ENCODE measurements around the gene ZFP42.

The ZFP42 gene

GRCh38 chr4:187999406-187999932 lies 3.9 kb downstream of the ZFP42 start:
- no peak overlapping the region for H3K27ac ChIP-seq (ENCODE audit: low read depth, low read length)
- peaks cover 57% of the 10 kb centered on the region; the same call in 1 of the 2 replicates for H3K36me3 ChIP-seq (ENCODE audit: control insufficient read depth, insufficient read depth, low read length)
- no peaks in the 10 kb centered on the region for H3K9me3 ChIP-seq (ENCODE audit: control insufficient read depth, insufficient read depth, low read depth, low read length)
- H3K4me1 ChIP-seq (ENCODE audit: control insufficient read depth, insufficient read depth, low read length) = peaks cover 10% of the 10 kb centered on the region; the same call in 1 of the 2 replicates
- no peaks in the 10 kb centered on the region for H3K27me3 ChIP-seq (ENCODE audit: control insufficient read depth, insufficient read depth, low read length)
- no peak overlapping the region for H3K9ac ChIP-seq (ENCODE audit: low read length)
- peak overlapping the region; percentile 8; the same call in 1 of the 2 replicates for H3K4me3 ChIP-seq (ENCODE audit: low read depth, low read length)

GRCh38 chr4:188002323-188002722 lies 6.8 kb downstream of the ZFP42 start:
- Histone ChIP-seq H3K9me3 (ENCODE audit: control insufficient read depth, insufficient read depth, low read depth, low read length) (no peaks in the 10 kb centered on the region), H3K4me3 (ENCODE audit: low read depth, low read length) (no peak overlapping the region), H3K4me1 (ENCODE audit: control insufficient read depth, insufficient read depth, low read length) (peaks cover 10% of the 10 kb centered on the region; the same call in 1 of the 2 replicates), H3K27me3 (ENCODE audit: control insufficient read depth, insufficient read depth, low read length) (no peaks in the 10 kb centered on the region), H3K27ac (ENCODE audit: low read depth, low read length) (no peak overlapping the region), H3K36me3 (ENCODE audit: control insufficient read depth, insufficient read depth, low read length) (peaks cover 69% of the 10 kb centered on the region; the same call in 1 of the 2 replicates), H3K9ac (ENCODE audit: low read length) (no peak overlapping the region)

GRCh38 chr4:188002751-188003150 lies 7.2 kb downstream of the ZFP42 start:
- Histone ChIP-seq H3K4me3 (ENCODE audit: low read depth, low read length) (no peak overlapping the region), H3K4me1 (ENCODE audit: control insufficient read depth, insufficient read depth, low read length) (peaks cover 10% of the 10 kb centered on the region; the same call in 1 of the 2 replicates), H3K27me3 (ENCODE audit: control insufficient read depth, insufficient read depth, low read length) (no peaks in the 10 kb centered on the region), H3K9me3 (ENCODE audit: control insufficient read depth, insufficient read depth, low read depth, low read length) (no peaks in the 10 kb centered on the region), H3K27ac (ENCODE audit: low read depth, low read length) (no peak overlapping the region), H3K9ac (ENCODE audit: low read length) (no peak overlapping the region), H3K36me3 (ENCODE audit: control insufficient read depth, insufficient read depth, low read length) (peaks cover 69% of the 10 kb centered on the region; the same call in 1 of the 2 replicates)

- Histone ChIP-seq H3K9me3 (ENCODE audit: control insufficient read depth, insufficient read depth, low read depth, low read length) (no peaks in the 10 kb centered on the region), H3K4me1 (ENCODE audit: control insufficient read depth, insufficient read depth, low read length) (no peaks in the 10 kb centered on the region; the same call in 1 of the 2 replicates), H3K27me3 (ENCODE audit: control insufficient read depth, insufficient read depth, low read length) (no peaks in the 10 kb centered on the region), H3K27ac (ENCODE audit: low read depth, low read length) (no peak overlapping the region), H3K9ac (ENCODE audit: low read length) (no peak overlapping the region), H3K4me3 (ENCODE audit: low read depth, low read length) (no peak overlapping the region), H3K36me3 (ENCODE audit: control insufficient read depth, insufficient read depth, low read length) (peaks cover 46% of the 10 kb centered on the region; the same call in 1 of the 2 replicates)
Observed at GRCh38 chr4:188005561-188005960, 10.0 kb downstream of the ZFP42 start.

GRCh38 chr4:188006285-188006848 lies 10.8 kb downstream of the ZFP42 start:
- H3K36me3 ChIP-seq (ENCODE audit: control insufficient read depth, insufficient read depth, low read length) = peaks cover 43% of the 10 kb centered on the region; the same call in 1 of the 2 replicates

GRCh38 chr4:188008377-188008776 lies 12.8 kb downstream of the ZFP42 start:
- no peak overlapping the region for H3K9ac ChIP-seq (ENCODE audit: low read length)
- no peaks in the 10 kb centered on the region for H3K27me3 ChIP-seq (ENCODE audit: control insufficient read depth, insufficient read depth, low read length)

More at GRCh38 chr4:188006285-188006848, 10.8 kb downstream of the ZFP42 start:
- no peak overlapping the region for H3K27ac ChIP-seq (ENCODE audit: low read depth, low read length)
- no peak overlapping the region for H3K4me3 ChIP-seq (ENCODE audit: low read depth, low read length)
- no peaks in the 10 kb centered on the region; the same call in 1 of the 2 replicates for H3K4me1 ChIP-seq (ENCODE audit: control insufficient read depth, insufficient read depth, low read length)
- no peaks in the 10 kb centered on the region for H3K9me3 ChIP-seq (ENCODE audit: control insufficient read depth, insufficient read depth, low read depth, low read length)
- H3K9ac ChIP-seq (ENCODE audit: low read length) = no peak overlapping the region
- no peaks in the 10 kb centered on the region for H3K27me3 ChIP-seq (ENCODE audit: control insufficient read depth, insufficient read depth, low read length)

GRCh38 chr4:188012426-188012945 lies 16.9 kb downstream of the ZFP42 start:
- Histone ChIP-seq H3K9ac (ENCODE audit: low read length) (no peak overlapping the region), H3K27me3 (ENCODE audit: control insufficient read depth, insufficient read depth, low read length) (no peaks in the 10 kb centered on the region), H3K27ac (ENCODE audit: low read depth, low read length) (no peak overlapping the region), H3K4me1 (ENCODE audit: control insufficient read depth, insufficient read depth, low read length) (peaks cover 21% of the 10 kb centered on the region), H3K4me3 (ENCODE audit: low read depth, low read length) (no peak overlapping the region), H3K36me3 (ENCODE audit: control insufficient read depth, insufficient read depth, low read length) (peaks cover 8% of the 10 kb centered on the region; the same call in 1 of the 2 replicates), H3K9me3 (ENCODE audit: control insufficient read depth, insufficient read depth, low read depth, low read length) (no peaks in the 10 kb centered on the region)

More at GRCh38 chr4:188008377-188008776, 12.8 kb downstream of the ZFP42 start:
- Histone ChIP-seq H3K27ac (ENCODE audit: low read depth, low read length) (no peak overlapping the region), H3K9me3 (ENCODE audit: control insufficient read depth, insufficient read depth, low read depth, low read length) (no peaks in the 10 kb centered on the region), H3K4me1 (ENCODE audit: control insufficient read depth, insufficient read depth, low read length) (no peaks in the 10 kb centered on the region), H3K4me3 (ENCODE audit: low read depth, low read length) (no peak overlapping the region), H3K36me3 (ENCODE audit: control insufficient read depth, insufficient read depth, low read length) (peaks cover 26% of the 10 kb centered on the region; the same call in 1 of the 2 replicates)

- Histone ChIP-seq H3K36me3 (ENCODE audit: control insufficient read depth, insufficient read depth, low read length) (peaks cover 8% of the 10 kb centered on the region; the same call in 1 of the 2 replicates), H3K4me1 (ENCODE audit: control insufficient read depth, insufficient read depth, low read length) (peaks cover 21% of the 10 kb centered on the region), H3K27ac (ENCODE audit: low read depth, low read length) (no peak overlapping the region), H3K9ac (ENCODE audit: low read length) (no peak overlapping the region), H3K9me3 (ENCODE audit: control insufficient read depth, insufficient read depth, low read depth, low read length) (no peaks in the 10 kb centered on the region), H3K4me3 (ENCODE audit: low read depth, low read length) (no peak overlapping the region), H3K27me3 (ENCODE audit: control insufficient read depth, insufficient read depth, low read length) (no peaks in the 10 kb centered on the region)
Observed at GRCh38 chr4:188015025-188015940, 19.7 kb downstream of the ZFP42 start.

- no peak overlapping the region for H3K4me3 ChIP-seq (ENCODE audit: low read depth, low read length)
- peaks cover 3% of the 10 kb centered on the region; the same call in 1 of the 2 replicates for H3K36me3 ChIP-seq (ENCODE audit: control insufficient read depth, insufficient read depth, low read length)
Observed at GRCh38 chr4:188016754-188017153, 21.2 kb downstream of the ZFP42 start.

GRCh38 chr4:188018262-188018661 lies 22.7 kb downstream of the ZFP42 start:
- Histone ChIP-seq H3K27me3 (ENCODE audit: control insufficient read depth, insufficient read depth, low read length) (no peaks in the 10 kb centered on the region), H3K27ac (ENCODE audit: low read depth, low read length) (no peak overlapping the region), H3K9me3 (ENCODE audit: control insufficient read depth, insufficient read depth, low read depth, low read length) (no peaks in the 10 kb centered on the region), H3K4me1 (ENCODE audit: control insufficient read depth, insufficient read depth, low read length) (peaks cover 37% of the 10 kb centered on the region), H3K4me3 (ENCODE audit: low read depth, low read length) (no peak overlapping the region), H3K9ac (ENCODE audit: low read length) (no peak overlapping the region), H3K36me3 (ENCODE audit: control insufficient read depth, insufficient read depth, low read length) (peaks cover 2% of the 10 kb centered on the region; the same call in 1 of the 2 replicates)

More at GRCh38 chr4:188016754-188017153, 21.2 kb downstream of the ZFP42 start:
- H3K27me3 ChIP-seq (ENCODE audit: control insufficient read depth, insufficient read depth, low read length) = no peaks in the 10 kb centered on the region
- H3K9me3 ChIP-seq (ENCODE audit: control insufficient read depth, insufficient read depth, low read depth, low read length) = no peaks in the 10 kb centered on the region
- H3K27ac ChIP-seq (ENCODE audit: low read depth, low read length) = no peak overlapping the region
- peaks cover 23% of the 10 kb centered on the region for H3K4me1 ChIP-seq (ENCODE audit: control insufficient read depth, insufficient read depth, low read length)
- no peak overlapping the region for H3K9ac ChIP-seq (ENCODE audit: low read length)
